ENCODE results near the gene METTL22.

The METTL22 gene

GRCh38 chr16:8577678-8578304 is 43.7 kb upstream of the METTL22 start:
- in situ Hi-C loops (cut with MboI; ENCODE audit: low sequenced_read_pairs, unreplicated experiment): loop anchor here (10.0 kb wide), 2 partner anchors 217 to 297 kb away; partner anchors contain the start of genes PMM2 and TMEM186
- no peak for DNase-seq (ENCODE audit: low spot score)
- TF ChIP-seq, protein P1, sequence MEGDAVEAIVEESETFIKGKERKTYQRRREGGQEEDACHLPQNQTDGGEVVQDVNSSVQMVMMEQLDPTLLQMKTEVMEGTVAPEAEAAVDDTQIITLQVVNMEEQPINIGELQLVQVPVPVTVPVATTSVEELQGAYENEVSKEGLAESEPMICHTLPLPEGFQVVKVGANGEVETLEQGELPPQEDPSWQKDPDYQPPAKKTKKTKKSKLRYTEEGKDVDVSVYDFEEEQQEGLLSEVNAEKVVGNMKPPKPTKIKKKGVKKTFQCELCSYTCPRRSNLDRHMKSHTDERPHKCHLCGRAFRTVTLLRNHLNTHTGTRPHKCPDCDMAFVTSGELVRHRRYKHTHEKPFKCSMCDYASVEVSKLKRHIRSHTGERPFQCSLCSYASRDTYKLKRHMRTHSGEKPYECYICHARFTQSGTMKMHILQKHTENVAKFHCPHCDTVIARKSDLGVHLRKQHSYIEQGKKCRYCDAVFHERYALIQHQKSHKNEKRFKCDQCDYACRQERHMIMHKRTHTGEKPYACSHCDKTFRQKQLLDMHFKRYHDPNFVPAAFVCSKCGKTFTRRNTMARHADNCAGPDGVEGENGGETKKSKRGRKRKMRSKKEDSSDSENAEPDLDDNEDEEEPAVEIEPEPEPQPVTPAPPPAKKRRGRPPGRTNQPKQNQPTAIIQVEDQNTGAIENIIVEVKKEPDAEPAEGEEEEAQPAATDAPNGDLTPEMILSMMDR (IDR thresholded peaks at IDR 0.05; ENCODE audit: borderline replicate concordance, control extremely low read depth, extremely low read depth, insufficient read depth, missing control alignments): no peak

GRCh38 chr16:8579559-8579958 is 41.9 kb upstream of the METTL22 start:
- in situ Hi-C loops (cut with MboI; ENCODE audit: low sequenced_read_pairs, unreplicated experiment): loop anchor here (10.0 kb wide), 2 partner anchors 215 to 295 kb away; partner anchors contain the start of genes PMM2 and TMEM186
- TF ChIP-seq, protein P1 (IDR thresholded peaks at IDR 0.05; ENCODE audit: borderline replicate concordance, control extremely low read depth, extremely low read depth, insufficient read depth, missing control alignments): no peak
- DNase-seq (ENCODE audit: low spot score): no peak

DNA sequence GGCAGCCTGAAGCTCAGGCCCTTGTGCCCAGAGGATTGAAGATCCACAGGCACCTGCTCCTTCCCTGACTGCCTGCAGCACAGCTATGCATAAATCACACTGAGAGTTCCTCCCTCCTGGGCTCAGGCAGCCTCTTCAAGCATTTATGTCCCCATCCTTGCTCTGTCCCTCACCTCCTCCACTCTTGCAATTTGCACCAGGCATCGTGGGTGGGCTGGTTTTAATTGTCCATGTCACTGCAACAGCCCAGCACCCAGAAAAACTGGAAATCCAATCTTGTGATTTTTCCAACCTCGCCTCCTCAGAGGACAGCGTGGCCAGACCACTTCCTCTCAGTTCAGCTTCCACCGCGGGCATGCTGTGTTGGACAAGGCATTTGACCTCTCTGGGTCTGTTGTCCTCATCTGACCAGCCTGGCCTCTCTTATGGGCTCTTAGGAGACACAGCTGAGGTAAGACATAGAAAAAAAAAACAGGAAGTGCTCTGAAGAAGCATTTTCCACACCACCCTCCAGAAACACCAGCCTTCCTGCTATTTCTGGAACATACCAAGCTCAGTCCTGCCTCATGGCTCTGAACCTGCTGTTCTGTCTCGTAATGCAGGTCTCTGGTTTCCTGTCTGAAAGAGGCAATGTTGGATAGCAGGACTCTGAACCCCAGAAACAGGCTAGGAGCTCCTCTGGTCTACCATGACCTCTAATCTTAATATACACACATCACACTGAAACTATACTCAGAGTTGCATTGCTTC is 39.5 kb upstream of the METTL22 start:
- TF ChIP-seq, protein P1 (IDR thresholded peaks at IDR 0.05; ENCODE audit: borderline replicate concordance, control extremely low read depth, extremely low read depth, insufficient read depth, missing control alignments): no peak
- in situ Hi-C loops (cut with MboI; ENCODE audit: low sequenced_read_pairs, unreplicated experiment): no loop called here
- peak; percentile 30 for DNase-seq (ENCODE audit: low spot score)

- no peak for DNase-seq (ENCODE audit: low spot score)
- in situ Hi-C loops (cut with MboI; ENCODE audit: low sequenced_read_pairs, unreplicated experiment): no loop called here
- TF ChIP-seq, protein P1 (IDR thresholded peaks at IDR 0.05; ENCODE audit: borderline replicate concordance, control extremely low read depth, extremely low read depth, insufficient read depth, missing control alignments): no peak
These were observed 38.3 kb upstream of the METTL22 start for GRCh38 chr16:8583199-8583598.

DNA sequence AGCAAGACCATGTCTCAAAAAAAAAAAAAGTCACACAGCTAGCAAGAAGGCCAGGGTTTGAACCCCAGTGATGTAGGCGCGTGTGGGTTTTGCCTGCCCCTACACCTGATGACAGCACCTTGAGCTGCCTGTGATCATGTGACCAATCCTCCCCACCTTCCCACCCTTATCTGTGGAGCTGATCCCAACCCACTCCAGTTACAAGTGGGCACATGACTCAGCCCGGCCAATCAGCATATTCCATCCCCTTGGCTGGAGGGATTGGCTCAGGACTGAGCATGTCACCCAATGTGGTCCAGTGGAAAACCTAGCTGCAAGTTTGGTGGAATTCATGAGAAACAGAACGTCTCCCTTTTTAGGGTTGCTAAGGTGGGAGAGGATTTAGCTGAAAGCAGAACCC is 37.8 kb upstream of the METTL22 start:
- DNase-seq (ENCODE audit: low spot score): no peak
- in situ Hi-C loops (cut with MboI; ENCODE audit: low sequenced_read_pairs, unreplicated experiment): no loop called here
- TF ChIP-seq, protein P1 (IDR thresholded peaks at IDR 0.05; ENCODE audit: borderline replicate concordance, control extremely low read depth, extremely low read depth, insufficient read depth, missing control alignments): no peak

GRCh38 chr16:8585041-8585440 is 36.5 kb upstream of the METTL22 start:
- in situ Hi-C loops (cut with MboI; ENCODE audit: low sequenced_read_pairs, unreplicated experiment): no loop called here
- DNase-seq (ENCODE audit: low spot score): no peak
- TF ChIP-seq, protein P1 (IDR thresholded peaks at IDR 0.05; ENCODE audit: borderline replicate concordance, control extremely low read depth, extremely low read depth, insufficient read depth, missing control alignments): no peak

Data from GM13976 (cell line).